ENCODE results near the gene PRKG1.

Gene PRKG1

DNA sequence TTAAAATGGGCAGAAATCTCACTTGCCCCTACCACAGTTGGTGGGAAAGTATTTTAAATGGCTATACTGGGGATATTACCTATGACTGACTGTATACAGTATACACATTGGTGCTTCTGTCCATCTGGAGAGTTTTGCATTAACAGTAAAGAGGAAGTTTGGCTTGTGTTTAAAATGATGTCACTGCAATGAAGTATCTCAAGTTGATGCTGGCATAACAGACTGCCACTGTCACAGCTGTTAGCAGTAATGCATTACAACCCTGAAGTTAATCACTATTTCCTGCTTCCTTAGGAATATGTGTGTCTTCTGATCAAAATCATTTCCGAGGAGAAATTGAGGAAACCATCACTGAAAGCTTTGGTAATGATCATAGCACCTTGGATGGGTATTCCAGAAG is 1241.7 kb downstream of the PRKG1 start:
- H3K79me1 ChIP-seq (ENCODE audit: low read length): no peaks in the 10 kb centered on the region
- peak overlapping the region; percentile 7 for H3K4me2 ChIP-seq (ENCODE audit: low read length)
- peaks cover 7% of the 10 kb centered on the region for H3K79me2 ChIP-seq (ENCODE audit: control insufficient read depth, insufficient read depth, low read length)
- H4K5ac ChIP-seq (ENCODE audit: low read length): no peak overlapping the region
- no peak overlapping the region for H3K9ac ChIP-seq (ENCODE audit: low read length)
- no peak overlapping the region for H3K27ac ChIP-seq (ENCODE audit: low read depth, low read length)
- no peak overlapping the region for H3K56ac ChIP-seq (ENCODE audit: low read length)
- no peak overlapping the region for H4K8ac ChIP-seq (ENCODE audit: low read depth, low read length)
- no peak overlapping the region for H2BK120ac ChIP-seq (ENCODE audit: low read depth, low read length)
- no peak overlapping the region for H3K23ac ChIP-seq (ENCODE audit: low read length)
- WGBS (ENCODE audit: extremely low coverage, insufficient coverage, low lambda C conversion rate): no CpG with 5 or more reads among the region's 1 CpG
- H3K36me3 ChIP-seq (ENCODE audit: control insufficient read depth, insufficient read depth, low read length): no peaks in the 10 kb centered on the region
- no peak overlapping the region for H3K18ac ChIP-seq (ENCODE audit: low read length)
- no peak overlapping the region for H3K4me3 ChIP-seq (ENCODE audit: low read length)
- H2BK5ac ChIP-seq (ENCODE audit: low read length): no peak overlapping the region
- DNase-seq: no peak
- no peak overlapping the region for H3K4ac ChIP-seq (ENCODE audit: low read depth, low read length)
- H2AK5ac ChIP-seq (ENCODE audit: low read length): no peak overlapping the region
- H3K4me1 ChIP-seq (ENCODE audit: control insufficient read depth, low read depth, low read length): no peaks in the 10 kb centered on the region
- H2BK15ac ChIP-seq (replicated peaks; ENCODE audit: low read depth): no peak overlapping the region
- peaks cover 1% of the 10 kb centered on the region for H3K27me3 ChIP-seq (ENCODE audit: insufficient read depth, low read length, poor library complexity)

- Histone ChIP-seq H3K79me2 (ENCODE audit: control insufficient read depth, insufficient read depth, low read length) (peaks cover 7% of the 10 kb centered on the region), H3K36me3 (ENCODE audit: control insufficient read depth, insufficient read depth, low read length) (no peaks in the 10 kb centered on the region), H3K4me3 (ENCODE audit: low read length) (no peak overlapping the region), H3K27ac (ENCODE audit: low read depth, low read length) (no peak overlapping the region), H3K18ac (ENCODE audit: low read length) (no peak overlapping the region), H3K79me1 (ENCODE audit: low read length) (no peaks in the 10 kb centered on the region), H3K56ac (ENCODE audit: low read length) (no peak overlapping the region), H4K8ac (ENCODE audit: low read depth, low read length) (no peak overlapping the region), H2BK120ac (ENCODE audit: low read depth, low read length) (no peak overlapping the region), H2BK15ac (replicated peaks; ENCODE audit: low read depth) (no peak overlapping the region), H3K4me2 (ENCODE audit: low read length) (peak overlapping the region; percentile 7), H4K5ac (ENCODE audit: low read length) (no peak overlapping the region), H3K27me3 (ENCODE audit: insufficient read depth, low read length, poor library complexity) (no peaks in the 10 kb centered on the region), H3K4ac (ENCODE audit: low read depth, low read length) (no peak overlapping the region), H3K4me1 (ENCODE audit: control insufficient read depth, low read depth, low read length) (no peaks in the 10 kb centered on the region), H3K23ac (ENCODE audit: low read length) (peak overlapping the region; percentile 30), H2AK5ac (ENCODE audit: low read length) (no peak overlapping the region), H3K9ac (ENCODE audit: low read length) (peak overlapping the region; percentile 14), H2BK5ac (ENCODE audit: low read length) (no peak overlapping the region)
- DNase-seq: no peak
- no CpG with 5 or more reads among the region's 4 CpGs for WGBS (ENCODE audit: extremely low coverage, insufficient coverage, low lambda C conversion rate)
These were observed 1242.2 kb downstream of the PRKG1 start for GRCh38 chr10:52316500-52316899.

DNA sequence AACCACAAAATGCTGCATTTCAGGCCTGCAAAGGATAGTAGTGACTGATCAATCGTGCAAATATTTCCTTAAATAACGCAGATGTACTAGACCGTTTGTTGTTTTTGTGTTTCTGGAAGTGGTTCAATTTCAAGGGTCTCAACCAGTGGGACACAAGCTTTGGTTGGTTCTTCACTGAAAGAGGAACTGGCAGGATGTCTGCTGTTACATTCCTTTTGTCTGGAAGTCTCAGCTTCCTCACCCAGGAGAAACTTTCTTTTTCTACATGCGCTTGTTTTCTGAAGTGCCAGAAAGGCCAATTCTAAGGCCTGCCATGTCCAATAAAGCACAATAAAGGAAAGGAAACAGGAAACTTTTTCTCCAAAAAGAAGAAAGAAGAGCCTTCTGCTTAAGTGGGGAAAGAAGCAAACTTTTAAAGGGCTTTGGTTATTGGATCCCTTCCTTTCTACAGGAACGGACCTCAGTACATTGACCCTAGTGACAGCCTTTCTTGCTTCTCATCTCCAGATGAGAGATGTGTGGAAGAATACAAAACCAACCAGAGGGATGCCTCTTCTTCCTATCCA is 1243.9 kb downstream of the PRKG1 start:
- no peak overlapping the region for H3K4me2 ChIP-seq (ENCODE audit: low read length)
- no peak overlapping the region for H3K4me3 ChIP-seq (ENCODE audit: low read length)
- no CpG with 5 or more reads among the region's 5 CpGs for WGBS (ENCODE audit: extremely low coverage, insufficient coverage, low lambda C conversion rate)
- H2AK5ac ChIP-seq (ENCODE audit: low read length): no peak overlapping the region
- H2BK5ac ChIP-seq (ENCODE audit: low read length): no peak overlapping the region
- DNase-seq: peak; percentile 30
- no peak overlapping the region for H3K4ac ChIP-seq (ENCODE audit: low read depth, low read length)
- no peaks in the 10 kb centered on the region for H3K36me3 ChIP-seq (ENCODE audit: control insufficient read depth, insufficient read depth, low read length)
- H3K79me2 ChIP-seq (ENCODE audit: control insufficient read depth, insufficient read depth, low read length): peaks cover 7% of the 10 kb centered on the region
- H3K27me3 ChIP-seq (ENCODE audit: insufficient read depth, low read length, poor library complexity): no peaks in the 10 kb centered on the region
- H3K56ac ChIP-seq (ENCODE audit: low read length): peak overlapping the region; percentile 26
- no peak overlapping the region for H3K18ac ChIP-seq (ENCODE audit: low read length)
- no peak overlapping the region for H3K27ac ChIP-seq (ENCODE audit: low read depth, low read length)
- H3K23ac ChIP-seq (ENCODE audit: low read length): no peak overlapping the region
- H3K9ac ChIP-seq (ENCODE audit: low read length): no peak overlapping the region
- H2BK15ac ChIP-seq (replicated peaks; ENCODE audit: low read depth): no peak overlapping the region
- H4K5ac ChIP-seq (ENCODE audit: low read length): no peak overlapping the region
- no peak overlapping the region for H2BK120ac ChIP-seq (ENCODE audit: low read depth, low read length)
- H3K79me1 ChIP-seq (ENCODE audit: low read length): no peaks in the 10 kb centered on the region
- no peak overlapping the region for H4K8ac ChIP-seq (ENCODE audit: low read depth, low read length)
- H3K4me1 ChIP-seq (ENCODE audit: control insufficient read depth, low read depth, low read length): no peaks in the 10 kb centered on the region

DNA sequence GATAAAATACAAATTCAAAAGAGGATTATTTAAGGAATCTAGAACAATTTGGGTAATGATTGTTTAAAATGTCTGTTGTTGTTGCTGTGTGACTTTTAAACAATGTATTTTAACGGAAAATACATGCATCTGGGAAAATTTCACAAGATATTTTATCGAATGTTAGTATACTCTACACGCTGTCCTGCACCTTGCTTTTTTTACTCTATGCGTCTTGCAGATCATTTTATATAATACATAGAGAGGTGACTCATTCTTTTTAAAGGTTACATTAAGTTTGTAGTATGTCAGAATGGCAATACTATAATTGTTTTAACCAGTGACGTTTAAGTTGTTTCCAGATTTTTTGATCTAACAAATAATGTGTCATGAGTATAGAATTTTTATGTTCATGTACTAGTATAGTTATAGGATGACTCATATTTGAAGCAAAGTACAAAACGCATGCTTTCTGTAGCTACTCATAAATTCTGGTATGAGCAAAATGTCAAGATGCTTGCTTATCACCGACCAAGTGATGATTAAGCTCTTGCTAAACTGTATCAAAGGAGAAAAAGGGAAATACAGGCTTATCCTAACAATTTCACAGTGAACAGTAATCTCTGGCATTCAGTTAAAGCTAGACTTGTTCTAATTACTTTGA is 1244.7 kb downstream of the PRKG1 start:
- Histone ChIP-seq H3K4me2 (ENCODE audit: low read length) (no peak overlapping the region), H3K36me3 (ENCODE audit: control insufficient read depth, insufficient read depth, low read length) (no peaks in the 10 kb centered on the region), H3K4me3 (ENCODE audit: low read length) (no peak overlapping the region), H3K23ac (ENCODE audit: low read length) (no peak overlapping the region), H3K4ac (ENCODE audit: low read depth, low read length) (no peak overlapping the region), H2BK120ac (ENCODE audit: low read depth, low read length) (no peak overlapping the region), H2BK15ac (replicated peaks; ENCODE audit: low read depth) (no peak overlapping the region), H4K5ac (ENCODE audit: low read length) (no peak overlapping the region), H2BK5ac (ENCODE audit: low read length) (no peak overlapping the region), H3K27ac (ENCODE audit: low read depth, low read length) (no peak overlapping the region), H4K8ac (ENCODE audit: low read depth, low read length) (no peak overlapping the region), H3K27me3 (ENCODE audit: insufficient read depth, low read length, poor library complexity) (no peaks in the 10 kb centered on the region), H3K56ac (ENCODE audit: low read length) (no peak overlapping the region), H2AK5ac (ENCODE audit: low read length) (no peak overlapping the region), H3K79me1 (ENCODE audit: low read length) (no peaks in the 10 kb centered on the region), H3K9ac (ENCODE audit: low read length) (no peak overlapping the region), H3K4me1 (ENCODE audit: control insufficient read depth, low read depth, low read length) (no peaks in the 10 kb centered on the region), H3K79me2 (ENCODE audit: control insufficient read depth, insufficient read depth, low read length) (peaks cover 7% of the 10 kb centered on the region), H3K18ac (ENCODE audit: low read length) (no peak overlapping the region)
- no peak for DNase-seq
- no CpG with 5 or more reads among the region's 7 CpGs for WGBS (ENCODE audit: extremely low coverage, insufficient coverage, low lambda C conversion rate)

- Histone ChIP-seq H3K79me2 (ENCODE audit: control insufficient read depth, insufficient read depth, low read length) (peaks cover 3% of the 10 kb centered on the region), H3K36me3 (ENCODE audit: control insufficient read depth, insufficient read depth, low read length) (no peaks in the 10 kb centered on the region), H3K56ac (ENCODE audit: low read length) (no peak overlapping the region), H4K5ac (ENCODE audit: low read length) (no peak overlapping the region), H3K27me3 (ENCODE audit: insufficient read depth, low read length, poor library complexity) (no peaks in the 10 kb centered on the region), H2AK5ac (ENCODE audit: low read length) (no peak overlapping the region), H3K4me2 (ENCODE audit: low read length) (no peak overlapping the region), H3K27ac (ENCODE audit: low read depth, low read length) (no peak overlapping the region), H3K79me1 (ENCODE audit: low read length) (no peaks in the 10 kb centered on the region), H3K4ac (ENCODE audit: low read depth, low read length) (no peak overlapping the region), H3K23ac (ENCODE audit: low read length) (no peak overlapping the region), H2BK120ac (ENCODE audit: low read depth, low read length) (no peak overlapping the region), H2BK5ac (ENCODE audit: low read length) (no peak overlapping the region), H4K8ac (ENCODE audit: low read depth, low read length) (no peak overlapping the region), H3K4me1 (ENCODE audit: control insufficient read depth, low read depth, low read length) (no peaks in the 10 kb centered on the region), H3K4me3 (ENCODE audit: low read length) (no peak overlapping the region), H2BK15ac (replicated peaks; ENCODE audit: low read depth) (no peak overlapping the region), H3K9ac (ENCODE audit: low read length) (no peak overlapping the region), H3K18ac (ENCODE audit: low read length) (no peak overlapping the region)
- WGBS (ENCODE audit: extremely low coverage, insufficient coverage, low lambda C conversion rate): no CpG with 5 or more reads among the region's 2 CpGs
- DNase-seq: no peak
These were observed 1245.6 kb downstream of the PRKG1 start for GRCh38 chr10:52319926-52320325.

- no peak overlapping the region for H2BK120ac ChIP-seq (ENCODE audit: low read depth, low read length)
- H3K36me3 ChIP-seq (ENCODE audit: control insufficient read depth, insufficient read depth, low read length): no peaks in the 10 kb centered on the region
- H4K5ac ChIP-seq (ENCODE audit: low read length): no peak overlapping the region
- no peak overlapping the region for H3K56ac ChIP-seq (ENCODE audit: low read length)
- H3K4me3 ChIP-seq (ENCODE audit: low read length): no peak overlapping the region
- no CpG with 5 or more reads among the region's 1 CpG for WGBS (ENCODE audit: extremely low coverage, insufficient coverage, low lambda C conversion rate)
- no peak overlapping the region for H3K27ac ChIP-seq (ENCODE audit: low read depth, low read length)
- no peak overlapping the region for H3K9ac ChIP-seq (ENCODE audit: low read length)
- H3K79me1 ChIP-seq (ENCODE audit: low read length): no peaks in the 10 kb centered on the region
- H3K4me1 ChIP-seq (ENCODE audit: control insufficient read depth, low read depth, low read length): no peaks in the 10 kb centered on the region
- peak; percentile 65 for DNase-seq
- no peaks in the 10 kb centered on the region for H3K79me2 ChIP-seq (ENCODE audit: control insufficient read depth, insufficient read depth, low read length)
- H3K27me3 ChIP-seq (ENCODE audit: insufficient read depth, low read length, poor library complexity): no peaks in the 10 kb centered on the region
- H3K4me2 ChIP-seq (ENCODE audit: low read length): no peak overlapping the region
- H3K18ac ChIP-seq (ENCODE audit: low read length): no peak overlapping the region
- H4K8ac ChIP-seq (ENCODE audit: low read depth, low read length): no peak overlapping the region
- no peak overlapping the region for H2BK15ac ChIP-seq (replicated peaks; ENCODE audit: low read depth)
- no peak overlapping the region for H2AK5ac ChIP-seq (ENCODE audit: low read length)
- no peak overlapping the region for H2BK5ac ChIP-seq (ENCODE audit: low read length)
- H3K4ac ChIP-seq (ENCODE audit: low read depth, low read length): no peak overlapping the region
- H3K23ac ChIP-seq (ENCODE audit: low read length): no peak overlapping the region
These were observed 1248.0 kb downstream of the PRKG1 start for GRCh38 chr10:52322323-52322722.
